ENCODE data around the gene PLCB4. TPM values are rescaled to one million over a fixed set of nuclear protein-coding genes. Genes with fewer than 3 reads are reported as not detected.

Gene PLCB4
- total RNA-seq, 1 experiment from 2014 or later: not detected

DNA sequence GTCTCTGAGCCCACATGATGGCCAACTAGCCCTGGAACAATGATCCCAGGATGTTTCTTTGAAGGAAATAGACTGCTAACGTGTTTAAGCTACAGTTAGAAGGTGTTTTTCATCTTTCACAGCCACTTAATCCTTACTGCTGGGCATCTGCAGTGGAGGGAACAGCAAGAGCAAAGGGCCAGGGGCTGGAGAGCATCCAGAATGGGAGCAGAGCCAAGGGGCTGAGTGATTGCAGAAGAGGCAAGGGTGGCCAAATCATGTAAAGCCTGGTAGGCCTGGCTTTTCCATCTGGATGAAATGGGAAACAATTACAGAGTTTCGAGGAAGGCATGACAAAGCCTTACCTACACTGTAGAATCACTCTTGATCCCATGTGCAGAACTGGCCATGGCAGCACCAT is 426.8 kb downstream of the PLCB4 start:
- H3K27me3 ChIP-seq (ENCODE audit: low read length): no peaks in the 10 kb centered on the region; the same call in 1 of the 2 replicates
- no peaks in the 10 kb centered on the region for H3K36me3 ChIP-seq (ENCODE audit: insufficient read depth, low read length)
- no peaks in the 10 kb centered on the region for H3K79me2 ChIP-seq (ENCODE audit: low read length)
- H3K9me3 ChIP-seq (ENCODE audit: low read length): no peaks in the 10 kb centered on the region
- H3K4me3 ChIP-seq (ENCODE audit: low read length): no peak overlapping the region
- H3K4me1 ChIP-seq (ENCODE audit: low read length): no peaks in the 10 kb centered on the region
- H4K20me1 ChIP-seq (ENCODE audit: insufficient read depth, low read depth, low read length): no peaks in the 10 kb centered on the region
- H3K9me2 ChIP-seq (replicated peaks; ENCODE audit: insufficient read depth, low read length): no peaks in the 10 kb centered on the region
- no peak overlapping the region for H3K9ac ChIP-seq (ENCODE audit: low read length)
- no peak overlapping the region for H2AFZ ChIP-seq (ENCODE audit: low read length)
- no peak overlapping the region for H3K27ac ChIP-seq (ENCODE audit: low read length)
- DNase-seq: no peak
- H3K4me2 ChIP-seq (ENCODE audit: low read depth, low read length, poor library complexity, severe bottlenecking): no peak overlapping the region

DNA sequence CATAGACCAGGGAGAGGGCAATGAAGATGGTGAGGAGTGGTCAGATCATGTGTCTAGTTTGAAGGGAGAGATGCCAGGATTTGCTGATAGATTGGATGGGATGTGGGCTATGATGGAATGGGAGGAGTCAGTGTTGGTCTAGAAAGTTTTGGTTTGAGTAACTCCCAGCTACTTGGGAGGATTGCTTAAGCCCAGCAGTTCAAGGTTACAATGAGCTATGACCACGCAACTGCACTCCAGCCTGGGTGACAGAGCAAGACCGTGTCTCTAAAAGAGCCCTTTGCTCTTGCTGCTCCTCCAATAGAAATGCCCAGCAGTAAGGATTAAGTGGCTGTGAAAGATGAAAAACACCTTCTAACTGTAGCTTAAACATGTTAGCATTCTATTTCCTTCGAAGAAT is 427.3 kb downstream of the PLCB4 start:
- H2AFZ ChIP-seq (ENCODE audit: low read length): no peak overlapping the region
- no peaks in the 10 kb centered on the region for H3K9me3 ChIP-seq (ENCODE audit: low read length)
- no peaks in the 10 kb centered on the region for H3K79me2 ChIP-seq (ENCODE audit: low read length)
- H3K4me2 ChIP-seq (ENCODE audit: low read depth, low read length, poor library complexity, severe bottlenecking): no peak overlapping the region
- no peak overlapping the region for H3K4me3 ChIP-seq (ENCODE audit: low read length)
- no peak for DNase-seq
- no peaks in the 10 kb centered on the region; the same call in 1 of the 2 replicates for H3K27me3 ChIP-seq (ENCODE audit: low read length)
- no peaks in the 10 kb centered on the region for H3K4me1 ChIP-seq (ENCODE audit: low read length)
- H3K9me2 ChIP-seq (replicated peaks; ENCODE audit: insufficient read depth, low read length): no peaks in the 10 kb centered on the region
- no peak overlapping the region for H3K27ac ChIP-seq (ENCODE audit: low read length)
- H4K20me1 ChIP-seq (ENCODE audit: insufficient read depth, low read depth, low read length): no peaks in the 10 kb centered on the region
- no peak overlapping the region for H3K9ac ChIP-seq (ENCODE audit: low read length)
- no peaks in the 10 kb centered on the region for H3K36me3 ChIP-seq (ENCODE audit: insufficient read depth, low read length)

GRCh38 chr20:9498322-9498721 is 429.4 kb downstream of the PLCB4 start:
- Histone ChIP-seq H3K27me3 (ENCODE audit: low read length) (no peaks in the 10 kb centered on the region; the same call in 1 of the 2 replicates), H3K4me2 (ENCODE audit: low read depth, low read length, poor library complexity, severe bottlenecking) (no peak overlapping the region), H3K9me3 (ENCODE audit: low read length) (no peaks in the 10 kb centered on the region), H3K27ac (ENCODE audit: low read length) (no peak overlapping the region), H2AFZ (ENCODE audit: low read length) (no peak overlapping the region), H3K4me3 (ENCODE audit: low read length) (no peak overlapping the region), H3K9ac (ENCODE audit: low read length) (no peak overlapping the region), H3K4me1 (ENCODE audit: low read length) (no peaks in the 10 kb centered on the region), H4K20me1 (ENCODE audit: insufficient read depth, low read depth, low read length) (no peaks in the 10 kb centered on the region), H3K36me3 (ENCODE audit: insufficient read depth, low read length) (no peaks in the 10 kb centered on the region), H3K79me2 (ENCODE audit: low read length) (no peaks in the 10 kb centered on the region), H3K9me2 (replicated peaks; ENCODE audit: insufficient read depth, low read length) (no peaks in the 10 kb centered on the region)
- DNase-seq: no peak

GRCh38 chr20:9499126-9499899 is 430.4 kb downstream of the PLCB4 start:
- H3K9me3 ChIP-seq (ENCODE audit: low read length): no peaks in the 10 kb centered on the region
- H3K79me2 ChIP-seq (ENCODE audit: low read length): no peaks in the 10 kb centered on the region
- H3K4me3 ChIP-seq (ENCODE audit: low read length): no peak overlapping the region
- no peak overlapping the region for H2AFZ ChIP-seq (ENCODE audit: low read length)
- no peaks in the 10 kb centered on the region for H3K36me3 ChIP-seq (ENCODE audit: insufficient read depth, low read length)
- no peaks in the 10 kb centered on the region for H3K4me1 ChIP-seq (ENCODE audit: low read length)
- H3K9me2 ChIP-seq (replicated peaks; ENCODE audit: insufficient read depth, low read length): no peaks in the 10 kb centered on the region
- no peak overlapping the region for H3K27ac ChIP-seq (ENCODE audit: low read length)
- DNase-seq: no peak
- H4K20me1 ChIP-seq (ENCODE audit: insufficient read depth, low read depth, low read length): no peaks in the 10 kb centered on the region
- no peak overlapping the region for H3K9ac ChIP-seq (ENCODE audit: low read length)
- H3K27me3 ChIP-seq (ENCODE audit: low read length): no peaks in the 10 kb centered on the region; the same call in 1 of the 2 replicates
- H3K4me2 ChIP-seq (ENCODE audit: low read depth, low read length, poor library complexity, severe bottlenecking): no peak overlapping the region

- no peaks in the 10 kb centered on the region for H3K9me2 ChIP-seq (replicated peaks; ENCODE audit: insufficient read depth, low read length)
- H3K4me1 ChIP-seq (ENCODE audit: low read length): no peaks in the 10 kb centered on the region
- no peaks in the 10 kb centered on the region for H4K20me1 ChIP-seq (ENCODE audit: insufficient read depth, low read depth, low read length)
- no peak overlapping the region for H3K27ac ChIP-seq (ENCODE audit: low read length)
- H3K9ac ChIP-seq (ENCODE audit: low read length): no peak overlapping the region
- H3K36me3 ChIP-seq (ENCODE audit: insufficient read depth, low read length): no peaks in the 10 kb centered on the region
- H3K9me3 ChIP-seq (ENCODE audit: low read length): no peaks in the 10 kb centered on the region
- no peaks in the 10 kb centered on the region for H3K79me2 ChIP-seq (ENCODE audit: low read length)
- H3K4me3 ChIP-seq (ENCODE audit: low read length): no peak overlapping the region
- H3K4me2 ChIP-seq (ENCODE audit: low read depth, low read length, poor library complexity, severe bottlenecking): no peak overlapping the region
- no peaks in the 10 kb centered on the region for H3K27me3 ChIP-seq (ENCODE audit: low read length)
- no peak for DNase-seq
- H2AFZ ChIP-seq (ENCODE audit: low read length): no peak overlapping the region
Observed at GRCh38 chr20:9500121-9500520, 431.2 kb downstream of the PLCB4 start.

DNA sequence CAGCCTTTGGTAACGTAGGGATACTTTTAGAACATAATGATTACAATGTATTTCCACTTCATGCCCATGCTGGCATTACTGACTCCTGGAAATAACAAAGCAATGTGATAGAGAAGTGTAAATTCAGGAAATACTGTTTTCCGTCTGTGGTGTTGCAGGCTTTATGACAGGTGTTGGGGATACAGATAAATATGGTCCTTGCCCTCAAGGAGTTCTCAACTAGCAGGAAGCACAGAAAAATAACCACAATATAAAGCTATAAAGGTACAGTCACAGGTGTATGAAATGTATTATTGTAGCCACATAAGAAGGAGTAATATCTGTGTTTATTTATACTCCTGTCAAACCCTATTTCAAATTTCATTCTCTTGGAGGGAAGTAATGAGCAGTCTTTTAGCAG is 432.6 kb downstream of the PLCB4 start:
- Histone ChIP-seq H3K27me3 (ENCODE audit: low read length) (no peaks in the 10 kb centered on the region), H3K4me3 (ENCODE audit: low read length) (no peak overlapping the region), H3K79me2 (ENCODE audit: low read length) (no peaks in the 10 kb centered on the region)

GRCh38 chr20:9503526-9504245 is 434.8 kb downstream of the PLCB4 start:
- no peaks in the 10 kb centered on the region for H3K9me2 ChIP-seq (replicated peaks; ENCODE audit: insufficient read depth, low read length)
- H4K20me1 ChIP-seq (ENCODE audit: insufficient read depth, low read depth, low read length): no peaks in the 10 kb centered on the region
- H3K4me2 ChIP-seq (ENCODE audit: low read depth, low read length, poor library complexity, severe bottlenecking): no peak overlapping the region
- no peak overlapping the region for H3K9ac ChIP-seq (ENCODE audit: low read length)
- H3K27me3 ChIP-seq (ENCODE audit: low read length): no peaks in the 10 kb centered on the region
- no peak overlapping the region for H3K27ac ChIP-seq (ENCODE audit: low read length)
- H3K79me2 ChIP-seq (ENCODE audit: low read length): no peaks in the 10 kb centered on the region
- no peaks in the 10 kb centered on the region for H3K36me3 ChIP-seq (ENCODE audit: insufficient read depth, low read length)
- H3K9me3 ChIP-seq (ENCODE audit: low read length): no peaks in the 10 kb centered on the region
- DNase-seq: peak; percentile 61
- no peaks in the 10 kb centered on the region for H3K4me1 ChIP-seq (ENCODE audit: low read length)
- no peak overlapping the region for H2AFZ ChIP-seq (ENCODE audit: low read length)
- H3K4me3 ChIP-seq (ENCODE audit: low read length): no peak overlapping the region

More for the DNA sequence above, 432.6 kb downstream of the PLCB4 start:
- Histone ChIP-seq H3K4me2 (ENCODE audit: low read depth, low read length, poor library complexity, severe bottlenecking) (no peak overlapping the region), H3K4me1 (ENCODE audit: low read length) (no peaks in the 10 kb centered on the region), H3K9ac (ENCODE audit: low read length) (no peak overlapping the region), H2AFZ (ENCODE audit: low read length) (no peak overlapping the region), H4K20me1 (ENCODE audit: insufficient read depth, low read depth, low read length) (no peaks in the 10 kb centered on the region), H3K9me3 (ENCODE audit: low read length) (no peaks in the 10 kb centered on the region), H3K27ac (ENCODE audit: low read length) (no peak overlapping the region), H3K9me2 (replicated peaks; ENCODE audit: insufficient read depth, low read length) (no peaks in the 10 kb centered on the region), H3K36me3 (ENCODE audit: insufficient read depth, low read length) (no peaks in the 10 kb centered on the region)
- no peak for DNase-seq

DNA sequence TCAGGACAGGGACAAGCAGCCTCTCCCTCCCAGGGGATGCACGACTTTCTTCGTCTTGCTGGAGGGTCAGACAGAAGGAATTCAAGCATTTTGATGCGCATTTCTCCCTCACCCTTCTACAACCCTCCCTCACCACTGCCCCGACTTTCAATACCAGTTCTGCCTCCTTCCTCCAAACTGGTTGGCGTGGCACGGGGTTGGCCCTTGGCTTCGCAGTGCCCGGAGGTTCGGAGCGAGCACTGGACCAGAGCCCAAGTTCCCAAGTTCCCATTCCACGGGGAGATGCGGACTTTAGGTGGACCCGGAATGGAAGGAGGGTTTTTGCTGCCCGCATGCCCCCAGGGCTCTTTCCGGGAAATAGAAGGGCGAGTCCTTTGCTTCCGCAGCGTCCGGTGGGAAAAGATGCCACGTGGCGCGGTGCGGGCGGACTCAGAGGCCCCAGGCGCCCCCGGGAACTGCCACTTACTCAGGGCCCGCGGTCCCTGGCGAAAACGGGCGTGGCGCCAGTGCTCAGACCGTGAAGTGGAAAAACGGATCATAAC is 437.5 kb downstream of the PLCB4 start:
- H3K9me2 ChIP-seq (replicated peaks; ENCODE audit: insufficient read depth, low read length): no peaks in the 10 kb centered on the region
- H2AFZ ChIP-seq (ENCODE audit: low read length): no peak overlapping the region
- H3K79me2 ChIP-seq (ENCODE audit: low read length): no peaks in the 10 kb centered on the region
- H3K27ac ChIP-seq (ENCODE audit: low read length): no peak overlapping the region
- H3K4me3 ChIP-seq (ENCODE audit: low read length): no peak overlapping the region
- no peaks in the 10 kb centered on the region for H3K4me1 ChIP-seq (ENCODE audit: low read length)
- no peak overlapping the region for H3K4me2 ChIP-seq (ENCODE audit: low read depth, low read length, poor library complexity, severe bottlenecking)
- no peaks in the 10 kb centered on the region for H4K20me1 ChIP-seq (ENCODE audit: insufficient read depth, low read depth, low read length)
- H3K9me3 ChIP-seq (ENCODE audit: low read length): no peaks in the 10 kb centered on the region
- no peak for DNase-seq
- no peaks in the 10 kb centered on the region for H3K27me3 ChIP-seq (ENCODE audit: low read length)
- no peaks in the 10 kb centered on the region for H3K36me3 ChIP-seq (ENCODE audit: insufficient read depth, low read length)
- H3K9ac ChIP-seq (ENCODE audit: low read length): no peak overlapping the region

All from Karpas-422 (cell line).